ENCODE results near the gene VTI1A. TPM values are rescaled to one million over a fixed set of nuclear protein-coding genes. Genes with fewer than 3 reads are reported as not detected.
"Not testable (repeated sequence)": the region's sequence is repeated elsewhere in the genome, so short reads cannot be mapped to it uniquely, and the experiment has no call there.

VTI1A gene
- total RNA-seq, 1 donor from 2014 or later: 33.6 TPM

- Mint-ChIP-seq H3K27me3 (ENCODE audit: low read depth) (no peaks in the 10 kb centered on the region), H3K9me3 (peaks cover 5% of the 10 kb centered on the region), H3K36me3 (ENCODE audit: low read depth) (no peaks in the 10 kb centered on the region), H3K4me1 (ENCODE audit: low read depth) (peaks cover 3% of the 10 kb centered on the region), H3K4me3 (ENCODE audit: low read depth) (no peak overlapping the region), H3K27ac (no peak overlapping the region)
- DNase-seq (ENCODE audit: low spot score): no peak
- intact Hi-C loops (cut with micrococcal nuclease): no loop called here
These were observed 141.4 kb downstream of the VTI1A start for GRCh38 chr10:112588225-112588990.

- Mint-ChIP-seq H3K27ac (no peak overlapping the region), H3K4me1 (ENCODE audit: low read depth) (peaks cover 3% of the 10 kb centered on the region), H3K4me3 (ENCODE audit: low read depth) (no peak overlapping the region), H3K9me3 (peaks cover 5% of the 10 kb centered on the region), H3K36me3 (ENCODE audit: low read depth) (no peaks in the 10 kb centered on the region), H3K27me3 (ENCODE audit: low read depth) (no peaks in the 10 kb centered on the region)
- DNase-seq (ENCODE audit: low spot score): no peak
- intact Hi-C loops (cut with micrococcal nuclease): no loop called here
These were observed 142.1 kb downstream of the VTI1A start for GRCh38 chr10:112589081-112589480.

DNA sequence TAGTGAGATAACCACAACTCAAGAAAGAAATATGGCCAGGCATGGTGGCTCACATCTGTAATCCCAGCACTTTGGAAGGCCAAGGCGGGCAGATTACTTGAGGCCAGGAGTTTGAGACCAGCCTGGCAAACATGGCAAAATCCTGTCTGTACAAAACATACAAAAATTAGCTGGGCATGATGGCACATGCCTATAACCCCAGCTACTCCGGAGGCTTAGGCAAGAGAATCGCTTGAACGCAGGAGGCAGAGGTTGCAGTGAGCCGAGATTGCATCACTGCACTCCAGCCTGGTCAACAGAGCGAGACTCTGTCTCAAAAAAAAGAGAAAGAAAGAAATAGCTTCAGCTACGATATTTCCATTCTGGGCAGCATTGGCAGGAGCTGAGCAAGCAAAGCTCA lies 143.8 kb downstream of the VTI1A start:
- intact Hi-C loops (cut with micrococcal nuclease); H3K27ac Mint-ChIP-seq: not testable (repeated sequence)

DNA sequence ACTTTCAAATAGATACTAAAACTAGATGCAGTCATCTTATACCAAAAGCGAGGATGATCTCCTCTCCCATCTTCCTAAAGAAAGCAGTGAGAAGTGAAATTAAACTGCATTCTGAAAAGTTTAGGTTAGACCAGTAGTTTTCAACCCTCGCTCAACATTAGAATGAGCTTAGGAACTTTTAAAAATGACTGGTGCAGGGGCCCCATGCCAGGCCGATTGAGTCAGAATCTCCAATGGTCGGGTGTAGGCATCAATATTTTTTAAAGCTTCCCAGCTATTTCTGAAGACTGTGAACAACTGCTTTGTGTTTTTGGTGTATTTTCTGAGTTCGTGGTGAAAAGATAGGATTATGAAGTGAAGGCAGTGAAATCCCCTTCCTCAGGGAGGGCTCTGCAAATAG lies 146.0 kb downstream of the VTI1A start:
- H3K4me3 Mint-ChIP-seq (ENCODE audit: low read depth): no peak overlapping the region
- peaks cover 5% of the 10 kb centered on the region for H3K9me3 Mint-ChIP-seq
- no peaks in the 10 kb centered on the region for H3K4me1 Mint-ChIP-seq (ENCODE audit: low read depth)
- H3K36me3 Mint-ChIP-seq (ENCODE audit: low read depth): no peaks in the 10 kb centered on the region
- no peak overlapping the region for H3K27ac Mint-ChIP-seq
- intact Hi-C loops (cut with micrococcal nuclease): no loop called here
- no peaks in the 10 kb centered on the region for H3K27me3 Mint-ChIP-seq (ENCODE audit: low read depth)
- no peak for DNase-seq (ENCODE audit: low spot score)

More for the DNA sequence above, 143.8 kb downstream of the VTI1A start:
- H3K9me3 Mint-ChIP-seq; H3K36me3 Mint-ChIP-seq (ENCODE audit: low read depth); H3K27me3 Mint-ChIP-seq (ENCODE audit: low read depth); H3K4me3 Mint-ChIP-seq (ENCODE audit: low read depth); H3K4me1 Mint-ChIP-seq (ENCODE audit: low read depth); DNase-seq (ENCODE audit: low spot score): not testable (repeated sequence)

- peaks cover 3% of the 10 kb centered on the region for H3K36me3 Mint-ChIP-seq (ENCODE audit: low read depth)
- no peak for DNase-seq (ENCODE audit: low spot score)
- intact Hi-C loops (cut with micrococcal nuclease): no loop called here
These were observed 154.4 kb downstream of the VTI1A start for GRCh38 chr10:112601214-112602090.

DNA sequence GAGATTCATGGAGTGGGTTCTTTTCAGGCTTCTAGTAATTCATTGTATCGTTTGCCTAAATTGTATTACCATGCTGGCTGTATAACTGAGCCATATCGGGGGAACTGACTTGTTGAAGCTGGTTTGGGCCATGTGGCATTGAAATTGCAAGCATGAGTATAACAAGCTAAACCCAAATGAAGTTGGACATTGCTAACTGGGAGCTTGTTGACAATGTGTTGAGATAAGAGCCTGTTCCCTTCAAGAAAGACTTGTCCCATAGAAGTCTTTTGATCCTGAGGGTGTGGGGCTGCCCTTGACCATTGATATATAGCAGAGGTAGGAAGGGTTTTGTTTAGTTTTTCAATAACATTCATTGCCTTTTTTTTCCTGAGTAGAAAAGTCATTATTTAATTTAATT lies 156.0 kb downstream of the VTI1A start:
- peaks cover 4% of the 10 kb centered on the region for H3K36me3 Mint-ChIP-seq (ENCODE audit: low read depth)
- no peaks in the 10 kb centered on the region for H3K27me3 Mint-ChIP-seq (ENCODE audit: low read depth)
- no peak for DNase-seq (ENCODE audit: low spot score)
- H3K4me1 Mint-ChIP-seq (ENCODE audit: low read depth): no peaks in the 10 kb centered on the region
- intact Hi-C loops (cut with micrococcal nuclease): no loop called here
- H3K4me3 Mint-ChIP-seq (ENCODE audit: low read depth): no peak overlapping the region
- H3K27ac Mint-ChIP-seq: no peak overlapping the region
- H3K9me3 Mint-ChIP-seq: no peaks in the 10 kb centered on the region

More at GRCh38 chr10:112601214-112602090, 154.4 kb downstream of the VTI1A start:
- Mint-ChIP-seq H3K27me3 (ENCODE audit: low read depth) (no peaks in the 10 kb centered on the region), H3K27ac (no peak overlapping the region), H3K9me3 (no peaks in the 10 kb centered on the region), H3K4me3 (ENCODE audit: low read depth) (no peak overlapping the region), H3K4me1 (ENCODE audit: low read depth) (no peaks in the 10 kb centered on the region)

DNA sequence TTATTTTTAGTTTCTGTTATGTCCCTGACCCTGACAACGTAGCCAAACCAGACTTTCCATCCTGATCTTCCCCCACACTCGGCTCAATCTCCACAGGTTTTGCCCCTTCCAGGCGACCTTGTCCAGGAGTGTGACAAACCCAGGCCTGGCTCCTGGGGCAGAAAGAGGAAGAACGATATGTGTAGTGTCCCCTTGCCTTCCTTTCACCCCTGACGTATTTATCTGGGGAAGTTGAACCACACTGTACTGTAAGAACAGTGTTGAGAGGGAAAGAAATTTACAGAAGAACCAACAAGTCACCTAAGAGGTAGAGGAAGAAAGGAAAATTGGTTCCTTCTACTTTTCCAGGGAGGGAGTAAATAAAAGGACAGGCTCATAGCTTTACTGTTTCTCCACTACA lies 158.0 kb downstream of the VTI1A start:
- Mint-ChIP-seq H3K4me3 (ENCODE audit: low read depth) (no peak overlapping the region), H3K36me3 (ENCODE audit: low read depth) (peaks cover 4% of the 10 kb centered on the region), H3K27ac (no peak overlapping the region), H3K27me3 (ENCODE audit: low read depth) (no peaks in the 10 kb centered on the region), H3K9me3 (no peaks in the 10 kb centered on the region), H3K4me1 (ENCODE audit: low read depth) (no peaks in the 10 kb centered on the region)
- no peak for DNase-seq (ENCODE audit: low spot score)
- intact Hi-C loops (cut with micrococcal nuclease): no loop called here

GRCh38 chr10:112607506-112607905 lies 160.5 kb downstream of the VTI1A start:
- no peak for DNase-seq (ENCODE audit: low spot score)
- no peaks in the 10 kb centered on the region for H3K9me3 Mint-ChIP-seq
- H3K36me3 Mint-ChIP-seq (ENCODE audit: low read depth): peaks cover 4% of the 10 kb centered on the region
- no peak overlapping the region for H3K27ac Mint-ChIP-seq
- no peaks in the 10 kb centered on the region for H3K27me3 Mint-ChIP-seq (ENCODE audit: low read depth)
- H3K4me1 Mint-ChIP-seq (ENCODE audit: low read depth): no peaks in the 10 kb centered on the region
- intact Hi-C loops (cut with micrococcal nuclease): no loop called here
- H3K4me3 Mint-ChIP-seq (ENCODE audit: low read depth): no peak overlapping the region

DNA sequence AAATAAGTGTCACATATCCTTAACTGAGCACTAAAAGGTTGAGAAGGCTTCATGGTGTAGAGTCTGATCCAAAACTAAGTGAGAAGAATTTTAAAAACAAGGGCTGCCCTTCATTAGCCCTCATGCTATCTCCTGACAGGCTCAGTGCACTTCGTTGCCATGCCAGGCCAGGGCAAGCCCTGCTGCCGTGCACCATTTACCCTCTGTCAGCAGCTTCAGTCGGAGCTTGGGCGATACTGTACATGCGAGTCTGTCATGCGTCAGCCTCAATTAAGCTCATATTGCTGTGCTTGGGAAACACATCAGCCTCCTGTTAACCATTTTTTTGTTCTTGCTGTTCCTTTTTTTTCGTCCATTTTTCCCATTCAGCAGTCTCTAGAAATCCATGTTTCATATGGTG lies 166.6 kb downstream of the VTI1A start:
- Mint-ChIP-seq H3K36me3 (ENCODE audit: low read depth) (no peaks in the 10 kb centered on the region), H3K27me3 (ENCODE audit: low read depth) (no peaks in the 10 kb centered on the region), H3K27ac (no peak overlapping the region), H3K4me1 (ENCODE audit: low read depth) (no peaks in the 10 kb centered on the region), H3K4me3 (ENCODE audit: low read depth) (no peak overlapping the region), H3K9me3 (peaks cover 5% of the 10 kb centered on the region)
- DNase-seq (ENCODE audit: low spot score): no peak
- intact Hi-C loops (cut with micrococcal nuclease): no loop called here

GRCh38 chr10:112614072-112614471 lies 167.1 kb downstream of the VTI1A start:
- Mint-ChIP-seq H3K4me1 (ENCODE audit: low read depth) (no peaks in the 10 kb centered on the region), H3K27me3 (ENCODE audit: low read depth) (no peaks in the 10 kb centered on the region), H3K27ac (no peak overlapping the region), H3K4me3 (ENCODE audit: low read depth) (no peak overlapping the region), H3K9me3 (peaks cover 5% of the 10 kb centered on the region), H3K36me3 (ENCODE audit: low read depth) (no peaks in the 10 kb centered on the region)
- intact Hi-C loops (cut with micrococcal nuclease): no loop called here
- no peak for DNase-seq (ENCODE audit: low spot score)

DNA sequence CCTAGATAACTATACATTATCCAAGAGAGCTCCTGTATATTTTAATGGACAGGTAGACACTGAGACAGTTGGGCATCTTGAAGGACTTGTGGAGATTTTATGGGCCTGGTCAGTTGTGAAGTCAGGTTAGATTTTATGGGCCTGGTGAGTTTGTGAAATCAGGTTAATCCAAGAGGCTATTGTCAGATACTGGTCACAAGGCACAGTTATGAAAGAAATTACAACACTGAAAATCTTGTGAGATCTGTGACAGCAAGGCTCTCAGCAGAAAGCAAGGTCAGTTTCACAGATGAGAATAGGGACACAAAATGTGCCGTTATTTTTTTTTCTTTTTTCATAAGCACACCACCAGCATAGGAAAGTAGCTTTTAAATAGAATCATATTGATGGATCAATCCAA lies 167.6 kb downstream of the VTI1A start:
- Mint-ChIP-seq H3K9me3 (peaks cover 5% of the 10 kb centered on the region), H3K36me3 (ENCODE audit: low read depth) (no peaks in the 10 kb centered on the region), H3K4me3 (ENCODE audit: low read depth) (no peak overlapping the region), H3K4me1 (ENCODE audit: low read depth) (no peaks in the 10 kb centered on the region), H3K27me3 (ENCODE audit: low read depth) (no peaks in the 10 kb centered on the region), H3K27ac (no peak overlapping the region)
- intact Hi-C loops (cut with micrococcal nuclease): no loop called here
- no peak for DNase-seq (ENCODE audit: low spot score)

- H3K9me3 Mint-ChIP-seq: peaks cover 5% of the 10 kb centered on the region
- H3K36me3 Mint-ChIP-seq (ENCODE audit: low read depth): no peaks in the 10 kb centered on the region
- H3K27ac Mint-ChIP-seq: no peak overlapping the region
- H3K27me3 Mint-ChIP-seq (ENCODE audit: low read depth): no peaks in the 10 kb centered on the region
- no peak overlapping the region for H3K4me3 Mint-ChIP-seq (ENCODE audit: low read depth)
- no peaks in the 10 kb centered on the region for H3K4me1 Mint-ChIP-seq (ENCODE audit: low read depth)
- DNase-seq (ENCODE audit: low spot score): no peak
- intact Hi-C loops (cut with micrococcal nuclease): no loop called here
These were observed 168.3 kb downstream of the VTI1A start for GRCh38 chr10:112615269-112615668.

- peaks cover 5% of the 10 kb centered on the region for H3K9me3 Mint-ChIP-seq
- no peaks in the 10 kb centered on the region for H3K27me3 Mint-ChIP-seq (ENCODE audit: low read depth)
- no peak overlapping the region for H3K27ac Mint-ChIP-seq
- no peaks in the 10 kb centered on the region for H3K36me3 Mint-ChIP-seq (ENCODE audit: low read depth)
- H3K4me1 Mint-ChIP-seq (ENCODE audit: low read depth): no peaks in the 10 kb centered on the region
- DNase-seq (ENCODE audit: low spot score): no peak
- no peak overlapping the region for H3K4me3 Mint-ChIP-seq (ENCODE audit: low read depth)
- intact Hi-C loops (cut with micrococcal nuclease): no loop called here
These were observed 169.6 kb downstream of the VTI1A start for GRCh38 chr10:112616647-112617046.

Data from activated T-helper 2 cell treated with anti-CD3 and anti-CD28 coated beads, Interferon-gamma antibody, Interleukin-2, Interleukin-4, amounts not matched to agents 10 μg/mL and 5 μg/mL and 100 μg/mL, durations not matched to agents 14 hours and 24 hours and 36 hours (primary cell).